Endodermal cell (in vitro differentiated cells): ENCODE measurements around the gene SLC35D1. TPM values are rescaled to one million over a fixed set of nuclear protein-coding genes. Genes with fewer than 3 reads are reported as not detected.
"Not testable (repeated sequence)": the region's sequence is repeated elsewhere in the genome, so short reads cannot be mapped to it uniquely, and the experiment has no call there.

Experiments used
- DNase-seq: peaks from one replicate; pipeline ENCODE4 v3.0.0-alpha.2; 2017
- H3K27ac ChIP-seq: 2 replicates; pipeline ENCODE4 v1.5.1; 2013; ENCODE audit warnings: mild to moderate bottlenecking, low read depth, low read length, moderate library complexity
- H3K27me3 ChIP-seq: 2 replicates; pipeline ENCODE4 v1.6.1; 2013; ENCODE audit warnings: mild to moderate bottlenecking, low read length, moderate library complexity; ENCODE audit not compliant: insufficient read depth, control insufficient read depth, poor library complexity, severe bottlenecking
- H3K36me3 ChIP-seq: 2 replicates; pipeline ENCODE4 v1.7.0; 2013; ENCODE audit warnings: mild to moderate bottlenecking, low read length, moderate library complexity; ENCODE audit not compliant: control insufficient read depth, insufficient read depth
- H3K4me1 ChIP-seq: one replicate; pipeline ENCODE4 v1.7.0; 2013; ENCODE audit warnings: low read length; ENCODE audit not compliant: control insufficient read depth, insufficient read depth
- H3K4me3 ChIP-seq: 2 replicates; pipeline ENCODE4 v1.5.1; 2013; ENCODE audit warnings: mild to moderate bottlenecking, low read length, moderate library complexity
- H3K9ac ChIP-seq: 2 replicates; pipeline ENCODE4 v1.6.1; 2013; ENCODE audit warnings: mild to moderate bottlenecking, low read length, moderate library complexity; ENCODE audit not compliant: poor library complexity, severe bottlenecking; ENCODE audit errors: extremely low read depth
- H3K9me3 ChIP-seq: 2 replicates; pipeline ENCODE4 v1.6.1; 2013; ENCODE audit warnings: mild to moderate bottlenecking, low read length, moderate library complexity; ENCODE audit not compliant: control insufficient read depth
- H3K27ac Mint-ChIP-seq: 2 replicates; pipeline ENCODE4 v1.8.0; 2020; ENCODE audit warnings: mixed read lengths
- H3K27me3 Mint-ChIP-seq: 2 replicates; pipeline ENCODE4 v1.8.0; 2021; ENCODE audit warnings: mild to moderate bottlenecking, mixed read lengths; ENCODE audit not compliant: insufficient read depth
- H3K36me3 Mint-ChIP-seq: 2 replicates; pipeline ENCODE4 v1.8.0; 2020; ENCODE audit warnings: low read depth, mixed read lengths
- H3K4me1 Mint-ChIP-seq: 2 replicates; pipeline ENCODE4 v1.8.0; 2020; ENCODE audit warnings: mixed read lengths
- H3K4me3 Mint-ChIP-seq: 2 replicates; pipeline ENCODE4 v1.8.0; 2020; ENCODE audit warnings: mild to moderate bottlenecking, moderate library complexity, mixed read lengths
- H3K9me3 Mint-ChIP-seq: 2 replicates; pipeline ENCODE4 v1.8.0; 2020; ENCODE audit warnings: mild to moderate bottlenecking, mixed read lengths
- WGBS, 2 experiments: methylation state at CpG; one replicate each; pipeline versions ENCODE4 v1.1.5 to v1.1.7; 2013; ENCODE audit warnings: missing lambda C conversion rate in 2 of 2, mixed read lengths in 1 of 2; ENCODE audit not compliant: insufficient coverage in 1 of 2, insufficient read length in 1 of 2; 5-methylcytosine and 5-hydroxymethylcytosine counted together
- total RNA-seq, 2 donors: library from RNA; stranded (reverse); fragmentation: NEBNext Ultra II Directional in 1 of 2; extraction: Animal tissue kit (Norgen Biotek cat#: 25700) in 1 of 2; gene quantifications; 2 replicates in 1 of 2; 3 replicates in 1 of 2; pipeline ENCODE4 v1.2.1, GENCODE V29; 2021
- TF ChIP-seq, protein P1 (sequence below): fragments of 200-600 bp; sonication (generic); conservative IDR thresholded peaks from 2 replicates; pipeline ENCODE4 v1.5.0; 2021; ENCODE audit warnings: antibody characterized with exemption, mild to moderate bottlenecking

Gene SLC35D1
- total RNA-seq, 2 donors from 2014 or later, result 5.5 to 5.9 TPM

GRCh38 chr1:66981679-66982078 lies 72.3 kb downstream of the SLC35D1 start:
- no peak overlapping the region for H3K27ac ChIP-seq
- H3K4me3 Mint-ChIP-seq, result no peak overlapping the region
- no peak overlapping the region for H3K9ac ChIP-seq
- H3K27ac Mint-ChIP-seq, result no peak overlapping the region
- peaks cover 29% of the 10 kb centered on the region for H3K36me3 Mint-ChIP-seq
- no peak for DNase-seq
- H3K36me3 ChIP-seq, result peaks cover 97% of the 10 kb centered on the region
- WGBS, 2 experiments, result 86 to 95% methylated on average over 1 to 4 of the region's 4 CpGs
- H3K4me1 ChIP-seq, result no peaks in the 10 kb centered on the region
- TF ChIP-seq, protein P1, sequence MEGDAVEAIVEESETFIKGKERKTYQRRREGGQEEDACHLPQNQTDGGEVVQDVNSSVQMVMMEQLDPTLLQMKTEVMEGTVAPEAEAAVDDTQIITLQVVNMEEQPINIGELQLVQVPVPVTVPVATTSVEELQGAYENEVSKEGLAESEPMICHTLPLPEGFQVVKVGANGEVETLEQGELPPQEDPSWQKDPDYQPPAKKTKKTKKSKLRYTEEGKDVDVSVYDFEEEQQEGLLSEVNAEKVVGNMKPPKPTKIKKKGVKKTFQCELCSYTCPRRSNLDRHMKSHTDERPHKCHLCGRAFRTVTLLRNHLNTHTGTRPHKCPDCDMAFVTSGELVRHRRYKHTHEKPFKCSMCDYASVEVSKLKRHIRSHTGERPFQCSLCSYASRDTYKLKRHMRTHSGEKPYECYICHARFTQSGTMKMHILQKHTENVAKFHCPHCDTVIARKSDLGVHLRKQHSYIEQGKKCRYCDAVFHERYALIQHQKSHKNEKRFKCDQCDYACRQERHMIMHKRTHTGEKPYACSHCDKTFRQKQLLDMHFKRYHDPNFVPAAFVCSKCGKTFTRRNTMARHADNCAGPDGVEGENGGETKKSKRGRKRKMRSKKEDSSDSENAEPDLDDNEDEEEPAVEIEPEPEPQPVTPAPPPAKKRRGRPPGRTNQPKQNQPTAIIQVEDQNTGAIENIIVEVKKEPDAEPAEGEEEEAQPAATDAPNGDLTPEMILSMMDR, result no peak
- H3K9me3 ChIP-seq, result no peaks in the 10 kb centered on the region
- no peaks in the 10 kb centered on the region for H3K4me1 Mint-ChIP-seq
- no peak overlapping the region for H3K4me3 ChIP-seq
- H3K9me3 Mint-ChIP-seq, result no peaks in the 10 kb centered on the region
- H3K27me3 Mint-ChIP-seq, result no peaks in the 10 kb centered on the region
- no peaks in the 10 kb centered on the region for H3K27me3 ChIP-seq

- Histone ChIP-seq H3K9me3 (no peaks in the 10 kb centered on the region), H3K4me1 (no peaks in the 10 kb centered on the region), H3K27ac (no peak overlapping the region), H3K4me3 (no peak overlapping the region), H3K36me3 (peaks cover 94% of the 10 kb centered on the region), H3K9ac (no peak overlapping the region), H3K27me3 (no peaks in the 10 kb centered on the region)
- peaks cover 31% of the 10 kb centered on the region for H3K36me3 Mint-ChIP-seq
- H3K9me3 Mint-ChIP-seq, result no peaks in the 10 kb centered on the region
- no peaks in the 10 kb centered on the region for H3K27me3 Mint-ChIP-seq
- H3K27ac Mint-ChIP-seq, result no peak overlapping the region
- DNase-seq, result no peak
- 100% methylated on average over 1 of the region's 1 CpG; no CpG with 5 or more reads in 1 of the 2 experiments for WGBS, 2 experiments
- TF ChIP-seq, protein P1, result no peak
- no peak overlapping the region for H3K4me3 Mint-ChIP-seq
- no peaks in the 10 kb centered on the region for H3K4me1 Mint-ChIP-seq
These were observed 73.1 kb downstream of the SLC35D1 start for GRCh38 chr1:66980745-66981367.

- H3K9me3 Mint-ChIP-seq, H3K9ac ChIP-seq, H3K27me3 ChIP-seq, H3K9me3 ChIP-seq, H3K27ac ChIP-seq, H3K4me1 Mint-ChIP-seq, H3K4me3 ChIP-seq, DNase-seq, H3K27ac Mint-ChIP-seq, H3K27me3 Mint-ChIP-seq, H3K4me3 Mint-ChIP-seq, H3K4me1 ChIP-seq: not testable (repeated sequence)
- 85 to 98% methylated on average over 9 to 11 of the region's 11 CpGs for WGBS, 2 experiments
- H3K36me3 Mint-ChIP-seq, result peaks cover 32% of the 10 kb centered on the region
- H3K36me3 ChIP-seq, result peaks cover 93% of the 10 kb centered on the region
These were observed 74.3 kb downstream of the SLC35D1 start for GRCh38 chr1:66979621-66980020.

DNA sequence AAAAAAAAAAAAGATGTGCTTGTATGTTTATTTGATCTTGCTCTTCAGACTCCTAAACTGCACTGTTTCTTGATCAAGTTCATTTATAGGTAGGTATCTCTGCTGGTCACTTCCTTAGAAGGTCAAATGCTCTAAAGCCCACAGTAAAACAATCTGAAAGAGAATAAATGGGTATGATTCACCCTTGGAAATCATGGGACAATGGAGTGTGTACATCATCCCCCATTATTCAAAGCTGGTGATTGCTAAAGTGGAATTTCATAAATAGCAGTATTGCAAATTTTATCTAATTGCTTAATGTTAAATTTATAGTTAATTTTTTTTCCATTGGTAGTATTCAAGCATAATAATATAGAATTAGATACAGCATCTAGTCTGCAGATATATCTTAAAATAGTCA lies 75.7 kb downstream of the SLC35D1 start:
- Mint-ChIP-seq H3K27me3 (no peaks in the 10 kb centered on the region), H3K4me3 (no peak overlapping the region), H3K4me1 (no peaks in the 10 kb centered on the region), H3K9me3 (no peaks in the 10 kb centered on the region), H3K36me3 (peaks cover 33% of the 10 kb centered on the region), H3K27ac (no peak overlapping the region)
- no peak for DNase-seq
- Histone ChIP-seq H3K27me3 (no peaks in the 10 kb centered on the region), H3K36me3 (peaks cover 91% of the 10 kb centered on the region), H3K4me1 (no peaks in the 10 kb centered on the region), H3K4me3 (no peak overlapping the region), H3K27ac (no peak overlapping the region), H3K9ac (no peak overlapping the region), H3K9me3 (no peaks in the 10 kb centered on the region)
- TF ChIP-seq, protein P1, result no peak
